Hematopoietic multipotent progenitor cell treated with erythropoietin and hydrocortisone succinate and interleukin-3 and kit ligand, for 8 days (in vitro differentiated cells): ENCODE results near the gene LMX1A.
A peak's percentile ranks its signal among the peaks of the same experiment; 100 is the strongest.

Source experiments
- DNase-seq: peaks from one replicate; pipeline ENCODE4 v3.0.0-alpha.2; 2015

LMX1A gene

DNA sequence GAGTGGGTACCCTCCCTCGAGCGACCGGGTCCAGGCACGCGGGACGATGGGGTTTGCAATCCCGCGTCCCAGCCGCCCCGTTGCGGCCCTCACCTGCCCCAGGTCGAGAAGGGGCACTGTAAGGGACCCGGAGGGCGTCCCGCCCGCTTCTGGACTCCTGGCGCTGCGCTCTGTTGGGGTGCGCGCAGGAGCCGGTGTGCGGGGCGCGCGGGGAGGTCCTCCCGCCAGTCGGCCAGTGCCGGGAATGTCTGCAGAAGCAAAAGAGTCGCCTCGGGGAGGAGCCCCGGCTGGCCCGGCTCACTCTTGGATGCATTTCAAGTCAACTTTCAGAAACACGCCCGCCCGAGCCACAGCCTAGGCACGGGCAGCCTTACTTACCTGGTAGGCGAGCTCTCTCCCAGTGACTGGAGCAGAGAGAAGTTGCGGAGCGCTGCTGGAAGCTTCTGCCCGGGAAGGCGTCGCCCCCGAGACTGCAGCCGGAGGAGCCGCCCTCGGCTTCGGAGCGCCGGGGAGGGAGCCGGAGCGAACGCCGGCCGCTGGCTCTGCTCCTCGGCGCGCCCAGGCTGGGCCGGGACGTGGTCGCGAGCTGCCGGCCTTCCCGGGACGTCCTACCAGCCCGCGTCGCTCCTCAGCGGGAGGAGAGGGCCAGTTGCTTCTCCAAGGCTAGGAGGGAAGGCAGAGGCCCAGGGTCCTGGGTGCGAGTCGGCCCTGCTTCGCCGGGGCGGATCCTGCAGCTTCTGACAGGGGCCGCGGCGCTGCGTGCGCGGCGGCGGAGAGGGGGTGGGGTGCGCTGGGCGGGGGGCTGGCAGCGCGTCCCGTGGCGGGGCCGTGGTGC lies at the start of gene LMX1A:
LMX1A (minus strand) TSS at position 739 of the 835 bp plus-strand sequence. CDS start 1,156 bp downstream, outside the sequence.
- no peak for DNase-seq

DNA sequence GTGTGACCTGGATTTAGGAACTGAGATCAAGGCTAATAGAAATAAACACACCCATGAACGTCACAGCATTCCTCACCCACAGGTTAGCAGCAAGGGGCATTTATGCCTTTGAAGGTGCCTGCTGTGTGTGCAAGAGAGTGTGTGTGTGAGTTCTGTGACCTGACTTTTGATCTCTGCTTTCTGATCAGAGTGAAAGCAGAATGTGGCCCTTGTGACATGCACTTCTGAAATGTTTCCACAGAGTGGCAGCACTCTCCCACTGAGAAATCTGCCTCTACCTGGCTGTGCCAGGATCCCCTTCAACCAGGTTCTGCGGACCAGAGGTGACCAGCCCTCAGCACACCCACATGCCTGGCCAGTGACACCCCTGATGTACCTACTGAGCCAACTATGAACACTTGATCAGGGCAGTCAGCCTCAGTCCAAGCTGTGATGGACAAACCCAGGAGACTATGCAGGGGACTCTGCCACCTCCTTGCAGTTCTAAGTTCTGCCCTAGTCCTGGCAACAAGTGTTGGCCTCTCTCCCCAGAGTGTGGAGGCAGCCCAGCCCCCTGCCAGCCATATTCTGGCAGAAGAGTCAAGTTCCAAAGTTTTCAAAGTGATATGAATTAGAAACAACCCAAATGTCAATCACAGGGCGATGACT lies 47.4 kb upstream of the LMX1A start:
- peak; percentile 14 for DNase-seq

DNA sequence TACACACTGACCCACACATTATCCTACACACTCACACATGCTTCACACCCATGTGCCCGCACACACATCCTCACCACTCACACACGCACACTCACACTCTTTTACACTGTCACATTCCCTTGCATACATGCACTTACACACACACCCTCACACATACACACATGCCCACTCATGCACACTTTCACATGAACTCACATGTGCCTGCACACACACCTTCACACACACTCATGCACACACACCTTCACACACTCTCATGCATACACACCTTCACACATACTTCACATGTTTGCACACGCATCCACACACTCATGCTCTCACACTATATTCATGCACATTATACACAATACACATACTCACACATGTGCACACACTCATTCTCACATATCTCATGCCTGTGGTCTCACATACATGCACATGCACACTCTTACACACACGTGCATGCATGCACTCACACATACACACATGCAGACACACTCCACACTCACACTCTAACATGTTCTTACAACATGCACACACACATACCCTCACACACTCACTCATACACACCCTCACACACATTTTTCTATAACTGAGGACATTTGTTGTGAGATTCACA lies 46.1 kb upstream of the LMX1A start:
- DNase-seq: no peak

DNA sequence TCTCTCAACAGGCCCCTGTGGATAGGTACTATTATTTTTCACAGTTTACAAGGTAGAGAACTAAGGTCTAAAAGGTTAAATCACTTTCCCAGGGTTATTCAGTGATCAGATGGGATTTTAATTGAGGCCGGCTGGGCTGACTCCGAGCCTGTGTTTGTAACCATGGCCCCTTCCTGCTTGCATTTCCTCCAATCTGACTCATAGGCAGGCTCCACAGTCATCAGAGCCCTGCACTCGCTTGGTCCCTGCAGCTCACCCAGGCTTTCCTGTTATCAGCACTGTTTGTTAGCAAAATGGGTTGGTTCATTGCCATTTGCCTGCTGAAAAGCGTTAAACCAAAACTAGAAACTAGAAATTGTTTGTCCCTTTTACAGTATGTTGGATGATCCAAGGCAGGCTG lies 41.4 kb upstream of the LMX1A start:
- no peak for DNase-seq

DNA sequence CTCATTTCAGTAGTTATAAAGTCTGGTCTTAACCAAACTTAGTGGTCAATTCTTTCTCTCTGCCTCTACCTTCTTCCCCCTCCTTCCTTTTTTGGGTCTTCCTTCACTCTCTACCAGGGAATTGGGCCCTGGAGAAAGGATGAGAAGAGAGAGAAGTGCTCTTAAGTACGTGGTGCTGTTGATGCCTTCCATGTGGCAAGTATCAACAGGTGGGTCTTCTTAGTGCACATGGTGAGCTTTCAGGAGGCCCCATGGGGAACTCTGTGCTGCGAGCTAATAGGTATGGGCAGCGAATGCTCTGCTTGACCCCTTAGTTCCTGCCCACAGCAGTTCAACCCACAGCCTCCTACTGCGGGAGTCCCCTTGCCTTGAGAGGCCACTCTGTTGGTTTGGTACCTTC lies 39.4 kb upstream of the LMX1A start:
- DNase-seq: no peak

DNA sequence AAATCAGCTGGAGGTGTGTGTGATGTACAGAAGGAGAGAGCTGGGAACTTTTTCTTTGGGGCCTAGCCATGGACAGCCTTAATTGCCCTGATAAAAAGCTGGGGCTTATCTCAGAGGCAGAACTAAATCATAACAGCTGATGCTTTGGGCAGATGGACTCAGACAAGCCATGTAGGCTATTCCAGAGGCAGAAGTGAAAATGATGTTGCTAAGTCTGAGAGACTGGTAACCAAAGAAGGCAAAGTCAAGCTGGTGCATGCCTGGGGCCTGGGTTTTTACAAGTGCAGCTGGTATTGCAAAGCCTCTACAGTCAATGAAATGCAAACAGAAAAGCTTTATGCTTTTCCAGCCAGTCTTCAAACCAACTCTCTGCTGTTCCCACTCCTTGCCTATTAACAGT lies 39.0 kb upstream of the LMX1A start:
- no peak for DNase-seq

DNA sequence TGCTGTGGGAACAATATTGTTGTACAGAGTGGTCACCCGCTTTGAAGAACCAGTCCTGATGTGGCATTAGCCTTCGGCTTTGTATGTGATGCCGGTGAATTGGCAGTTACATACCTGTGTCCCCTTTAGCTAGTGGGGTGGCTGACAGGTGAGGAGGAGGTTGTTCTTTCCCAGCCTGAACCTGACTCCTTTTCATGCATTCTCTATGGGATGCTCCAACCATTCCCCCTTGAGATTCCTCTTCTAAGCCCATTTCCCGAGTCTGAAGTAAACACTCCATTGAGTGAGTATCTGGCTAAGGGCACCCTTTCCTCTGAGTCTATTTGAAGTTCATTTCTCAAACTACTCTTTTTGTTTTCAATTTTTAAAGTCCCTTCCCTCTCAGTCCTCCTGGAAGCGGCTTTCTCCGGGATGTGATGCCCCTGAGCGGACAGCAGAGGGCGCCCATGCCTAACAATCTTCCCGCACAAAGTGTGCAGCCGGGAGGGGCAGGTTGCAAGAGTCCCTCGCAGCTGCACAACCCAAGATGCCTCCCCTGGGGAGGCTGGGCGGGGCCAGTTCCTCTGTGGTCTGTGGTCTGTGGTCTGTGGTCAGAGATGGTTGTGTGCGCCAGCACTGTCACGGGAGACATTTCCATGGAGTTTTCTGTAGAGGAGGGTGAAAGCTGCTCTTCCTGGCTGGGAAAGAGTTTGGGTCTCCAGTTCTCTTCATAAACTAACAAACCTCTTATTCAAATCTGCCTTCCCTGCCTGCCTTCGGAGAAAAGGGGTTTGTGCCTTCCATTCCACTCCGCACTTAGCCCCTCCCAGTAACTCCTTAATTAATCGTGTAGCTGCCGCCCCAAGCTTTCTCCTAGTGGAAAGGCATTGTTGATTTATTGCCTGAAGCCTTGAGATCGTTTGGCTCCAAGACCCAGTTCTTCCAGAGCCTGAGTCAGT lies 36.4 kb upstream of the LMX1A start:
- peak; percentile 92 for DNase-seq

DNA sequence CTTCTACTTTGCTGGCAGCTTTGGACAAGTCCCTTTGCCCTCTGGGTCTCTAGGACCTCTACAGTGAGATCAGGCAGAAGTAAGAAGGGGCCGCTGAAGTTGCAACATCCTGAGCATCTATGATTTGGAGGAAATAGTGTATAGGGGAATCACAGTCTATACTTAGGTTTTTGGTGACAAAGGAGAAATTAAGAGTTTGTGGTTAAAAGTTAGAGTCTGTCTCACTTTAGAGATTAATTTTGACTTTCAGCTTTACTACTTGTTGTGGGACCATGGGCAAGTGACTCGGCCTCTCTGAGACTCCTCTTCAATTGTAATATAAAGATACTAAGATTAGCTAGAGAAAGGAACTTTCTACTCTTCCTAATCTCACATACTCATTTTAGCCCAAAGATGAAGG lies 33.1 kb upstream of the LMX1A start:
- DNase-seq: no peak

DNA sequence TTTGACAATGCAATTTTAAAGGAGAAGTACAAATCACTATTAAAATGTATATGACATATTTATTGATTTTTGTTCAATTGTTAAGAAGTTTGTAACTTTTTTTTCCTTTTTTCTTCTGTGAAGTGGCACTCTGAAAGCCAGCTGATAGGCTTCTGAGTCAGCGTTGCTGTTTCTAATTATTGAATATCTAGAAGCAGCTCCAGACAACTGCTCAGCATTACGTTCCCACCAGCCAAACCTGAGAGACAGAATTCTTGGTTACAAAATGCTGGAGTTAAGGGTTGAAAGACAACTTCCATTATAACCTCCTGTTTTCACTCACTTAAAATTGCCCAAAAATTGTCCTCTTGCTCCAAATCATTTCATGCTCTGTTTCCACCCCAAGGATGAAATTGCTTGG lies 31.4 kb upstream of the LMX1A start:
- DNase-seq: no peak

DNA sequence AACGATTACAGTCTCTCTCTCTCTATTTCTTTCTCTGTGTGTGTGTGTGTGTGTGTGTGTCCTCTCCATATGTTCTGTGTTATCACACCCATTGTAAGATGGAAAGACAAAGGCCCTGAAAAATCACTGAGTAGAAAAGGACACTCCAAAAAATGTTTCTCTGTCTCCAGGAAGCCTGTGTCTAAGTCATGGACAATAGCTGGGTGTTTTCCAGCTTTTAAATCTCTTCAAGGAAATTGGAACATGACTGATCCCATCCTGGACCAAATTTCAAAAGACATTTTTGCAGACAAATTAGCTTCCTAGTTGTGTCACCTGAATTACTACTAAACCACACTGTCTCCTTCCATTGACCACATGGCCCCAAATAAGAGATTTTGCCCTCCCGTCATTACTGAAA lies 31.0 kb upstream of the LMX1A start:
- no peak for DNase-seq

DNA sequence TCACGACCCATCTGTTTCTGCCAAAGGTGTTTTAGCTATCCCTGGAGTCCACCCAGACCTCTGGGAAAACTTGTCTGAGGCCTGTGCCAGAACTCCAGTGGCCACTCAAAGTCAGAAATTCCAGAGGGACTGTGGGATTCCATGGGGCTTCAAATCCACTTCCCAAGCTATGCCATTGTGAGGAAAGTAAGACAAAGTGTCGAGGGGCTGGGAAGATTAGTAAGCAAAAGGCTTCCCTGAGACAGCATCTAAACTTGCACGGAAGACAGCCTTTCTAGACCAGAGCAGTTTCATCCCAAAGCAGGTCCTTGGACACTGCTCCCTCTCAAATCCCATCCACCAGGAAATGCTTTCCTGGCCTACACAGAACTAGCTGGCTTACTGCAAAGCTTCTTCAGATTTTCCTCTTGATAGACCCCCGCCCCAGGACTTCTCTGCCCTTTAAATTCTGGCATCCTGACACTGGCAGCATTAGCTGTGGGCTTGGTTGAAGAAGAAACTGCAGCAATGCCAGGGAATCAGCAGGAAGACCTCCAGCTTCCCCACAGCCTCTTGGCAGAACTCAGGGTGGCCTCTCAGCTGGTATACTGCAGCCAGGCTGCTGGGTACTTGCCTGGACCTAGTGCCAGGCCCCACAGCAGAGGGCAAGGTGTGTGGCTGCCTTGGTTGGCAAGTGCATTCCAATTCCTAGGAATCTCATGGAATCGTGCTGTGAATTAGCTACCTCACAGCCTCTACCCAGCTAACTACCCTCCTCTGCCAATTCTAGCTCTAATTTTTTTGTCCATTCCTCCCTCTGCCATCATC lies 27.3 kb upstream of the LMX1A start:
- DNase-seq: no peak

DNA sequence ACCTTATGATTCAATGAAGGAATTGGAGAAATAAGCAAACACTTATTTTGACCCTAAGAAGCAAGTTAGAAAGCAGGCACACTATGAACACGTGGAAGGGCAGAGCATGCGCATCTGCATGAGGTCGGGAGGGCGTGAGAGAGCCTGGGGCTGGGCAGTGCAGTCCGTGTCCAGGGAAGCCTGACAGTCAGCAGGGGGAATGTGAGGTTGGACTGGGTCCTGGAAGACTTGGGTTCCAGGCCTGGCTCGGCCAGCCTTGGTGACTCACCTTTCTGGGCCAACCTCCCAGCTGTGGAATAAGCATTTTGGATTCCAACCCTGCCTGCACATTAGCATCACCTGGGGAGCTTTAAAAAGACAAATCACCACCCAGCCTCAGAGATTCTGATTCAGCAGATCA lies 26.6 kb upstream of the LMX1A start:
- no peak for DNase-seq

DNA sequence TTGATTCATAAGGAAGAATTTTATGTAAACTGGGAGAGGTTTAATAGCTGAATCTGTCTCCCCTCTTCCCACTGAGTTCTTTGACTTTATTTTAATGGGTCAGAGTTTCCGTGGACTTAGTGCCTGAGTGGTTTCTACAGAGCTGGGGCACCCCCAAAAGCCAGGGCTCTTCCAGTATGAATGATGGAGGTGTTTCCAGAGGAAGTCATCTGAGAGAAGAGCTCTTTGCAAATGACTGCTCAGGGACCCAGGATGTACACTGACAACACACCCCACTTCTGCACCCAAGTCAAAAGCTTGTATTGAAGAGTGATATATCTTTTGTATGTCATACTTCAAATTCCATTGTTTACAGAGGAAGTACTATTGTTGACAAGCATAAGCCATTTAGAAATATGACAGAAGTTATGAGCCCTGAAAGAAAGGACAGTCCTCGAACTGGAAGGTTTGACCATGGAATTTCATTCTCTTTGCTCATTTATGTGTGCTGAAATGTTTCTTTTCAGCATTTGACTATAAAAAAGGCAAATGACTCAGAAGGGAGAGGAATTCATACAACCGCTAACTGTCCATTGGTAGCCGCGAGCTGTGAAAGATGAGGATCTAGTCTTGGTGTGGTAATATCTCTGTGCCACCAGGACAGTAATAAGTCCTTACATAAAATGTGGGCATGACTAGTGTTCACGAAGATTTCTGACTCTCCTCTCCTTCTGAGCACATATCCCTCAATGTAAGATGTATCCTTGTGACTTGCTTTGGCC lies 25.4 kb upstream of the LMX1A start:
- DNase-seq: no peak

DNA sequence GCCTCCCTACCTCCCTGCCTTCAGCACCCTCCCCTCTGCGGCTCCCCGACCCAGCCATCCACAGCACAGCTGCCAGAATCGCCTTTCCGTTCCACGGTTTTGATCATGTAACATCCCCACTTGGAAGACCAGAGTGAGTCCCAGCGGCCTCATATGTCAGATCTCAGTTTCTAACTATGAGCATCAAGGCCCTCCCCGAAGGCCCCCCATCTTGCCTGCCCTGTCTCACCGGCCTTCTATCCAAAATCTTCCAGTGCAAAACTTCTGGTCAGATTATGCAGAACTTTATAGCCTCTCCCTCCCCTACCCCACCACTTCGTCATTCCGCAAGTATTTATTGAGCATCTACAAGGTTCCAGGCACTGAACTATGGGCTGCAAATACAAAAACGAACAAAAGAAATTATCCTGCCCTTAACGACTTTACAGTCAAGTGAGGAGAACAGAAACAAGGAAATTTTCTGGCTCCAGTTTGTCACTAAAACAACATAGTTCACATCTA lies 20.3 kb upstream of the LMX1A start:
- no peak for DNase-seq

DNA sequence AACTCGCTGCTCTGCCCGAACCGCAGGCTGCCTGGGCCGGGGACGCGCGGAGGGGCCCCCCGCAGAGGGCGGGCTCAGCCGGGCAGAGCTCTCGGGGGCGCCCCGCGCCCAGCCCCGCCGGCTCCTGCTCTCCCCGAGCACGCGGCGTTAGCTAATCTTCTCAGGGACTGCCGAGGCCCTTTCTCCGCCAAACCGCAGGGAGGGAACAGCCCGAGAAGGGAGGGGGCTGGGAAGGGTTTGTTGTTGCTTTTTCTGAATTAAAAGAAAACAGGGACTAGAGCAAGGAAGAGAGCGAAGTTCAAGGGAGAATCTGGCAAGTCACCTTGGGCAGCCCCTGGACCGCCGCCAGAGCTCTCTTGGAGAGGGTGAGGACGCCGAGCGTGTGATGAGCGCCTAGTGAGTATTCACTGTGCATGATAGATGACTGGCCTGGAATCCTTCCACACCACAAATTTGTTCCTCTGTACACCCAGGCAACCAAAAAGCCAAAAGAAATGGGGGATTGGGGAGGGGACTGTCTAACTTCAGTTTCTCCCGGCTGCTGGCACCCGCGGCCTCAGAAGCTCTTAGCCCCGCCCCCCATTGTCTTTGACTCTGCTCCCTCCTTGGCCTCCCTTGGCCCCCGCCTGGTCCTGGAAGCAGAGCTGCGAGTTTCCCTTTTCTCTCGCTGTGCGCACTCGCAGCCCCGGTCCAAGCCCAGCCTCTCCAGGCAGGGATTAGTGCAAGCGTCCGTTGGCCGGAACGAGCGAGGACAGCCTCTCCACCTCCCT lies 19.7 kb upstream of the LMX1A start:
- peak; percentile 46 for DNase-seq

DNA sequence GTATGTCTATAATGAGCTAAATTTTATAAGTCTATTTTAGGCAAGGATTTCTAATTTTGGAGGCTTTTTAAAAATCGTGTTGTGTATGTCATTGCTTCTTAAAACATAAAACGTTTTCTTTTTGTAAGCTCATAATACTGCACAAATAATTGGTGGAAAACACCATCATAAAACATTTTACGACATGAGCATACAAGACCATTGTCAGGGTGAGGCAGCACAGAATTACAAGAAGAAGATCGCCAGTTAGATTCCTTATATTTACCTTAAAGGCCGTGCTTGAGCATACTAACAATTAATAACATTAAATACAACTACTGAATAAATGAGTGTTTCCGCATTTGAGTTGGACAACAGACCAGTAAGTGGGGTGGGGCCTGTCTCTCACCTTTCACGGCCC lies 19.1 kb upstream of the LMX1A start:
- DNase-seq: no peak

DNA sequence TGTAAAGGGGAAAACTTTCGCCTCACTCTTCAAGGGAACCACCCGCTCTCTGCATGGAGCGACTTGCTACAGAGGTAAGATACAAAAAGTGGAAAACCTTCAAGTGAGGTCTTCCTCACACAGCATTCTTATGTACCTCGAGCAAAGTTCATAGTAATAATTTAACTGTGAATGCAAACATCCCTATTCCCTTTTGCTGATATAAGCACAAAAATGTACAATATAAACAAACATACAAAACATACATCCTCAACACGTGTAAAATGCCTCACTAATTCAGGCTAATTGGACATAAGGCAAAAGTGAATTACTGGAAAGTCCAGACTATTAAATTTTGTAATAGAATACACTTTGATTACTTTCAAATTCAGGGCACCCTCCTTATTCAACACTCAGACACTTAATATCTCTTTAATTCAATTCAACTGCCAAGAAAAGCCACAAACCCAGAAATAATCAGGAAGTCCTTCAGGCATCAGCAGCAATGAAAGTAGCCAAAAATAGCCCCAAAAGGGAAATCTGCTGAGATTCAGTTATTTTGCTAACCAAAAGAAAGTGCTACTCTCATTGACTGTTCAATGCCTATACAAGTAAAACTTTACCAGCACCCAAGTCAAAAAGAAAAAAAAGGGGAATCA lies 15.2 kb upstream of the LMX1A start:
- DNase-seq: no peak

DNA sequence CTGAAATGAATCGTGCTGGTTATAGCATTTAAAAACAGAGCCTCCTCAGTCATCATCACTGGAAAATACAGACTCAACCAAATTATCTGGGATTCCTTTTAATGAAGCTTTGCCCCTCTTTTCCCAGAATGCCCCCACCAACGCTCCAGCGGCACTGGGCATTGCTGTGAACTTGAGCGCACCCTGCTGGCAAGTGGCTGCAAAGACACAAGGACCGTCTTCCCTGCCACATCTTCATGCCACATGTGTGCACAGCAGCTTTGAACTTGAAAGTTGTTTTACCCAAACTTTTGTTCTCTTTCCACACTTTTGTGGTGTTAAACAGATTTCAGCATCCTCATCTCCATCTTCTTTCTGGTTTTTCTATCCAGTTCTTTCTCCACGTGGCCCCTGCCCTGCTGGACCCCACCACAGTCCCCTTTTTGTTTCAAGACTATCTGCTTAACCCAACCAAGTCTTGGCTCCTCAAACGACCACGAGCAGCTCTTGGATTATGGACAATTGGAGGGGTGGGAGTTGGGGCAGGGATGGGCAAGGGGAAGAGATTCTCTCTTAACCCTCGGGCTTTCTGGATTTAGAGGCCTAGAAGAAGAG lies 12.8 kb upstream of the LMX1A start:
- peak; percentile 46 for DNase-seq

DNA sequence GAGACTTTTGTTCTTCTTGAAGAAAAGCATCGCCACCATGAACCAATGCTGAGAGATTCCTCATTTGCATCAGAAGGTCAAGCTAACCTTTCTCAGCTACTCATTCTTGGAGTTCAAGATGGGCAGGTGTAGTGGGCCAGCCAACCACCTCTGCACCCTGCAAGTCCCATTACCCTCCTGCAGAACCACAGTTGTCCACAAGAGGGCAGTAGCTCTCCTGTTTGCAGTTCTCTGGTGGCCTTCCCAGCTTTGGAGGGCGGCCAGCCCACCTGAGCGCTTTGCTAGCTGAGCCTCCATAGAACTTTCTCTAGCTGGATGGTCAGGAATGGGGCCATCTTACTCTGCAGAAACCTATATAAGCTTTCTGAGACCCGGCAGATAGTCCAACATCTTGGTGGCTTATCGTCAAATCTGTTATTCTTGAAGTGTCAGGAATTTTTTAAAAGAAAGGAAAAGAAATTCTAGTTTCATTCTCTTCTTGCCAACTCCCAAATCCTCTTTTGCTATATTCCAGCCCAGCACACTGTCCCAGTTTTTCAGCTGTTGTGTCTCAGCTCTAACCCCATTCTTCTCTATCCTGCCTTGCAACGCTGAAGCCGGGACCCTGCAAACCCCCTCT lies 11.0 kb upstream of the LMX1A start:
- peak; percentile 73 for DNase-seq
